CD4-positive, alpha-beta T cell (primary cell): ENCODE results near the gene KCNK6. TPM values are rescaled to one million over a fixed set of nuclear protein-coding genes. Genes with fewer than 3 reads are reported as not detected.

ENCODE experiments used
- ATAC-seq: fragments of 200-7000 bp; cut with Tn5 transposase; one replicate; pipeline ENCODE4 v1.10.0; 2022; ENCODE audit warnings: mild to moderate bottlenecking; ENCODE audit not compliant: poor library complexity
- CTCF ChIA-PET: fragments of 350-600 bp; sonication (Branson Sonifier 250); formaldehyde crosslinking; loops from one replicate; lab custom pipeline; 2021; ENCODE audit warnings: antibody characterized with exemption, inconsistent platforms; lab: Charles Lee
- POLR2A ChIA-PET: fragments of 350-600 bp; sonication (Branson Sonifier 250); formaldehyde crosslinking; loops from one replicate; lab custom pipeline; 2021; ENCODE audit warnings: antibody characterized with exemption, inconsistent platforms; lab: Charles Lee
- DNase-seq, 14 experiments: peaks; one replicate each; pipeline ENCODE4 v3.0.0-alpha.2; 2013 to 2020; ENCODE audit warnings: mixed read lengths in 2 of 14
- H3K27ac ChIP-seq, 2 donors: one replicate each; pipeline versions ENCODE4 v1.5.1 to v1.7.0; 2013; ENCODE audit warnings: low read length in 2 of 2, low read depth in 1 of 2, mild to moderate bottlenecking in 1 of 2
- H3K27me3 ChIP-seq, 2 experiments: 1 replicate in 1 of 2; 2 replicates in 1 of 2; pipeline versions ENCODE4 v1.6.1 to v1.7.0; 2013; ENCODE audit warnings: low read length in 2 of 2, control low read depth in 1 of 2, mild to moderate bottlenecking in 1 of 2, moderate library complexity in 1 of 2; ENCODE audit not compliant: insufficient read depth in 2 of 2, control insufficient read depth in 1 of 2
- H3K36me3 ChIP-seq: one replicate; pipeline ENCODE4 v1.6.1; 2013; ENCODE audit warnings: low read length, control low read depth; ENCODE audit not compliant: insufficient read depth
- H3K4me1 ChIP-seq: one replicate; pipeline ENCODE4 v1.6.1; 2013; ENCODE audit warnings: low read length, control low read depth; ENCODE audit not compliant: insufficient read depth
- H3K4me3 ChIP-seq: one replicate; pipeline ENCODE4 v1.5.1; 2013; ENCODE audit warnings: mild to moderate bottlenecking, low read length, moderate library complexity
- H3K9me3 ChIP-seq, 2 experiments: 1 replicate in 1 of 2; 2 replicates in 1 of 2; pipeline versions ENCODE4 v1.6.1 to v1.7.0; 2013; ENCODE audit warnings: low read length in 2 of 2, mild to moderate bottlenecking in 2 of 2, control low read depth in 1 of 2, moderate library complexity in 1 of 2; ENCODE audit not compliant: control insufficient read depth in 1 of 2, insufficient read depth in 1 of 2
- H3K27ac Mint-ChIP-seq: one replicate; pipeline ENCODE4 v1.8.0; 2020; ENCODE audit warnings: mixed read lengths
- H3K27me3 Mint-ChIP-seq: one replicate; pipeline ENCODE4 v1.8.0; 2021; ENCODE audit warnings: mixed read lengths
- H3K36me3 Mint-ChIP-seq: one replicate; pipeline ENCODE4 v1.8.0; 2021; ENCODE audit warnings: low read depth, mixed read lengths
- H3K4me1 Mint-ChIP-seq: one replicate; pipeline ENCODE4 v1.8.0; 2021; ENCODE audit warnings: low read depth, mixed read lengths
- H3K4me3 Mint-ChIP-seq: one replicate; pipeline ENCODE4 v1.8.0; 2020; ENCODE audit warnings: mild to moderate bottlenecking, mixed read lengths
- H3K9me3 Mint-ChIP-seq: one replicate; pipeline ENCODE4 v1.8.0; 2020; ENCODE audit warnings: mixed read lengths
- intact Hi-C, 2 experiments: fragments of 100-400 bp; cut with DNase I in 1 of 2; cut with micrococcal nuclease in 1 of 2; formaldehyde crosslinking; loops; one replicate each; pipeline versions ENCODE4 v1.15.1 to v1.9.0; 2023 to 2025; cut with DNase I, micrococcal nuclease
- total RNA-seq, 174 experiments: library from RNA in 2 of 174; stranded (reverse) in 2 of 174; gene quantifications; one replicate each; pipeline ENCODE4 v1.2.3 and lab custom pipeline; 2021 to 2026
- TF ChIP-seq, protein P1 (sequence below): fragments of 200-600 bp; IDR thresholded peaks from one replicate; pipeline ENCODE4 v1.8.0; 2022; ENCODE audit warnings: antibody characterized with exemption, mild to moderate bottlenecking

KCNK6 gene
- total RNA-seq, 2 experiments from 2014 or later: 3.0 to 3.1 TPM

DNA sequence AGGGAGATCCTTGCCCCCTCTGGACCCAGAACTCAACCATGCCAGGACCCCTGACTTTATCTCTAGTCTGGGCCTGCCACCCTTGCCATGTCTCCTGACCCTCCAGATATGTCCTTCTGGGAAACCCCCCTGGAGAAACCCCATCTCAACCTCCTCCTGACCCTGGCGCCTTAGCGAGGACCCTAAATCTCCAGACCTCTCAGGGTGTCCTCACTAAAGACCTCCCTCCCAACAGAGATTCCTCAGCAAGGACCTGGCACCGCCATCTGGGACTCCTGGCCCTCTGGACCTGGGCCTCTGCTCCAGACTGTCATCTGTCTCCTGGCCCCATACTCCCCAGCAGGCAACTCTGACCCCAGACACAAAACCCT lies 1.3 kb downstream of the KCNK6 start:
- H3K36me3 ChIP-seq: peaks cover 13% of the 10 kb centered on the region
- H3K4me1 ChIP-seq: peaks cover 51% of the 10 kb centered on the region
- TF ChIP-seq, protein P1, sequence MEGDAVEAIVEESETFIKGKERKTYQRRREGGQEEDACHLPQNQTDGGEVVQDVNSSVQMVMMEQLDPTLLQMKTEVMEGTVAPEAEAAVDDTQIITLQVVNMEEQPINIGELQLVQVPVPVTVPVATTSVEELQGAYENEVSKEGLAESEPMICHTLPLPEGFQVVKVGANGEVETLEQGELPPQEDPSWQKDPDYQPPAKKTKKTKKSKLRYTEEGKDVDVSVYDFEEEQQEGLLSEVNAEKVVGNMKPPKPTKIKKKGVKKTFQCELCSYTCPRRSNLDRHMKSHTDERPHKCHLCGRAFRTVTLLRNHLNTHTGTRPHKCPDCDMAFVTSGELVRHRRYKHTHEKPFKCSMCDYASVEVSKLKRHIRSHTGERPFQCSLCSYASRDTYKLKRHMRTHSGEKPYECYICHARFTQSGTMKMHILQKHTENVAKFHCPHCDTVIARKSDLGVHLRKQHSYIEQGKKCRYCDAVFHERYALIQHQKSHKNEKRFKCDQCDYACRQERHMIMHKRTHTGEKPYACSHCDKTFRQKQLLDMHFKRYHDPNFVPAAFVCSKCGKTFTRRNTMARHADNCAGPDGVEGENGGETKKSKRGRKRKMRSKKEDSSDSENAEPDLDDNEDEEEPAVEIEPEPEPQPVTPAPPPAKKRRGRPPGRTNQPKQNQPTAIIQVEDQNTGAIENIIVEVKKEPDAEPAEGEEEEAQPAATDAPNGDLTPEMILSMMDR: no peak
- H3K4me1 Mint-ChIP-seq: peaks cover 55% of the 10 kb centered on the region
- no peaks in the 10 kb centered on the region for H3K27me3 Mint-ChIP-seq
- H3K36me3 Mint-ChIP-seq: peaks cover 19% of the 10 kb centered on the region
- POLR2A ChIA-PET: interaction anchor here (0.9 to 1.7 kb wide), 2 partner anchors 16 to 55 kb away, joined by 3 to 5 read pairs; no protein-coding TSS in a partner anchor
- no peak overlapping the region for H3K27ac ChIP-seq
- H3K9me3 Mint-ChIP-seq: no peaks in the 10 kb centered on the region
- ATAC-seq (no peak), DNase-seq (no peak)
- CTCF ChIA-PET: interaction anchor here (0.6 to 1.1 kb wide), 3 partner anchors 14 to 54 kb away, joined by 3 read pairs; partner anchors contain the start of gene CATSPERG
- intact Hi-C loops: no loop called here
- no peaks in the 10 kb centered on the region for H3K27me3 ChIP-seq
- H3K4me3 Mint-ChIP-seq: peak overlapping the region; percentile 89
- no peaks in the 10 kb centered on the region for H3K9me3 ChIP-seq
- peak overlapping the region; percentile 53 for H3K27ac Mint-ChIP-seq
- no peak overlapping the region for H3K4me3 ChIP-seq

DNA sequence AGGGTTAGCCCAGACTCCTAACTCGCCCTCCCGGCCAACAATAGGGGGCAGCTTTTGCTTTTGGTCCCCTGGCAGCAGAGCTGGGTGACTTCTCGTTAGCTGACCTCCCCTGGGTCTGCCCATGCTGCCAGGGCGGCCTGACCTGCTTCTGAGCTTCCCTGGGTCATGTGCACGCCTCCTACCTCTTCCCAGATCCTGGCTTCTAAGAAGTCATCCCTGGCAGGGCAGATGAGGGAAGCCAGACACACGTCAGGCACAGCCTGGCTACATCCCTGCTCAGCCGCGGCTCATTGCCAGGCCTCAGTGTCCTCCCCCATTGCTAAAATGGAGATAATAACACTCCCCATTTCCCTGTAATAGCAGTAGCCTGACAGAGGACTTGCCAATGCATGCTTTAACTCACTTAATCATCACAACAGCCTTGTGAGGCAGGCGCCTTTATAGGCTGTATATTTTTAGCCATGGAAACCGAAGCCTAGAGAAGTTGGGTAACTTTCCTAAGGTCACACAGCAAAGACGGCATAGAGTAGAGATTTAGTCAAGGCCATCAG lies 2.1 kb downstream of the KCNK6 start:
- Histone ChIP-seq H3K27ac (no peak overlapping the region), H3K4me3 (no peak overlapping the region), H3K9me3 (no peaks in the 10 kb centered on the region), H3K36me3 (peaks cover 19% of the 10 kb centered on the region), H3K27me3 (no peaks in the 10 kb centered on the region), H3K4me1 (peaks cover 43% of the 10 kb centered on the region)
- Mint-ChIP-seq H3K9me3 (no peaks in the 10 kb centered on the region), H3K36me3 (peaks cover 24% of the 10 kb centered on the region), H3K4me1 (peaks cover 47% of the 10 kb centered on the region), H3K27me3 (no peaks in the 10 kb centered on the region), H3K4me3 (peak overlapping the region; percentile 89), H3K27ac (no peak overlapping the region)
- TF ChIP-seq, protein P1: no peak
- intact Hi-C loops: no loop called here
- CTCF ChIA-PET: interaction anchor here (1.1 kb wide), 1 partner anchor 14 kb away, joined by 3 read pairs; the partner anchor contains the start of gene CATSPERG
- ATAC-seq (no peak), DNase-seq (no peak)
- POLR2A ChIA-PET: no interaction called here

DNA sequence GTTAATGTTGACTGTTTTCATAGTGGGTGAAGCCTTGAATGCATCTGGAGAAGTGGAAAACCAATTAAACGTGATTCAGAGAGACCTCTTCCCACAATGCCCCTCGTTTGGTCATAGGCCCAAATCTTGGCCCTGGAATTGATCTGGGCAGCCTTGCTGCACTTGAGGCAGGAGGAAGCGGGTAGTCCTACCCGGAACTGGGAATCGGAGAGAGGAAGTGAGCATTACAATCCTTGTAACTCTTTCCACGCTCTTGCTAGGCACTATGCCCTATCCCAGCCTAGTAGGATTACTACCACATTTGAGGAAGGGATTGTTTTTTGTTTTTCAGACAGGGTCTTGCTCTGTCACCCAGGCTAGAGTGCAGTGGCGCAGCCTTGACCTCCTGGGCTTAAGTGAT lies 3.6 kb downstream of the KCNK6 start:
- no peak overlapping the region for H3K4me3 ChIP-seq

More for the DNA sequence above, 3.6 kb downstream of the KCNK6 start:
- Histone ChIP-seq H3K27ac (no peak overlapping the region), H3K36me3 (peaks cover 34% of the 10 kb centered on the region), H3K9me3 (no peaks in the 10 kb centered on the region), H3K4me1 (peaks cover 29% of the 10 kb centered on the region), H3K27me3 (no peaks in the 10 kb centered on the region)
- peaks cover 35% of the 10 kb centered on the region for H3K4me1 Mint-ChIP-seq
- no peaks in the 10 kb centered on the region for H3K9me3 Mint-ChIP-seq
- ChIA-PET CTCF (no interaction called here), POLR2A (no interaction called here)
- peak overlapping the region; percentile 12 for H3K27ac Mint-ChIP-seq
- no peak for DNase-seq
- peak overlapping the region; percentile 42 for H3K4me3 Mint-ChIP-seq
- H3K27me3 Mint-ChIP-seq: no peaks in the 10 kb centered on the region
- ATAC-seq: no peak
- TF ChIP-seq, protein P1: no peak
- H3K36me3 Mint-ChIP-seq: peaks cover 40% of the 10 kb centered on the region
- intact Hi-C loops: no loop called here
